Measurements from ENCODE around the gene BCL3.

DNA sequence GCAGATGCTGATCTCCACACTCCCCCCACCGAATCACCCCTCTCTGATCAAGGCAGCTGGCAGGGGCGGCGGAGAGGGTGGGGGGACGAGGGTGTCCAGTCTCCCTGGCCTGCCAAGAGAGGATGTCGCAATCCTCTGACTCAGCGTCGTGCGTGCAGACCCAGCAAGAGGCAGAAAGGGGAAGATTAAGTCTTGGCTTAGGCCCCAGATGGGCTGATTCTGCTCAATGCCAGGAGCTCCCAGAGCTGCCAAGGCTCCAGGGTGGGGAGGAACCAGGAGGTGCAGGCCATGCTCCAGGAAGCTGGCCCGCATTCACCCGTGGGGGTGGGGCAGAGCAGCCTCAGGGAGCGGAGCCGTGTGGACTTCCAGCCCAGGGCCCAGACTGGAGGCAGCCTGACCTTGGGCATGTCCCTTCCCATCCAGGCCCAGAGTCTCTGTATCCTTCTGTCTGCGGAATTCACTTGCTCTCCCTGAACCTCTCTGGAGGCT is 6.6 kb upstream of the BCL3 start:
- no peak for TF ChIP-seq POLR2A (IDR thresholded peaks at IDR 0.05; ENCODE audit: low read length)
- TF ChIP-seq GATA1 (IDR thresholded peaks at IDR 0.05; ENCODE audit: low read depth, low read length): no peak

Measured in erythroblast (primary cell).